SU-DHL-6 (cell line): ENCODE data around the gene ZFHX3.

Source experiments
- H2AFZ ChIP-seq: fragments of 200-600 bp; sonication (generic); 2 replicates; pipeline ENCODE4 v1.6.1; 2014; ENCODE audit warnings: low read depth, mild to moderate bottlenecking, moderate library complexity, mixed read lengths, antibody characterized with exemption, low read length; ENCODE audit not compliant: severe bottlenecking
- H3F3A ChIP-seq: fragments of 200-600 bp; shearing (Covaris generic); 2 replicates; pipeline ENCODE4 v1.6.0; 2016; ENCODE audit warnings: antibody characterized with exemption, mild to moderate bottlenecking; ENCODE audit not compliant: insufficient read depth
- H3K27ac ChIP-seq: fragments of 200-600 bp; sonication (generic); 2 replicates; pipeline ENCODE4 v1.5.1; 2016; ENCODE audit warnings: low read depth, mild to moderate bottlenecking, low read length, moderate library complexity, mixed read lengths
- H3K27me3 ChIP-seq: fragments of 200-600 bp; sonication (generic), shearing (Covaris generic); 2 replicates; pipeline ENCODE4 v1.6.0; 2014; ENCODE audit warnings: mild to moderate bottlenecking, low read length
- H3K36me3 ChIP-seq: fragments of 200-600 bp; sonication (generic); 2 replicates; pipeline ENCODE4 v1.6.1; 2014; ENCODE audit warnings: mild to moderate bottlenecking, low read length, mixed read lengths
- H3K4me2 ChIP-seq: fragments of 300-600, 200-600 bp; shearing (Covaris generic), sonication (generic); 2 replicates; pipeline ENCODE4 v1.6.0; 2014; ENCODE audit warnings: low read length, low read depth, mild to moderate bottlenecking; ENCODE audit not compliant: poor library complexity, severe bottlenecking
- H3K4me3 ChIP-seq: fragments of 200-600 bp; sonication (generic); 2 replicates; pipeline ENCODE4 v1.5.1; 2014; ENCODE audit warnings: antibody characterized with exemption, low read length, mild to moderate bottlenecking, mixed read lengths; ENCODE audit not compliant: insufficient read depth, poor library complexity, severe bottlenecking
- H3K79me2 ChIP-seq: fragments of 200-600 bp; sonication (generic); 2 replicates; pipeline ENCODE4 v1.6.1; 2014; ENCODE audit warnings: mild to moderate bottlenecking, low read length, moderate library complexity; ENCODE audit not compliant: insufficient read depth
- H3K9ac ChIP-seq: fragments of 200-600 bp; sonication (generic); 2 replicates; pipeline ENCODE4 v1.7.0; 2014; ENCODE audit warnings: mild to moderate bottlenecking, low read length
- H3K9me2 ChIP-seq: fragments of 200-600 bp; sonication (generic); replicated peaks from 2 replicates; pipeline ENCODE4 v1.6.1; 2014; ENCODE audit warnings: low read length; ENCODE audit not compliant: insufficient read depth
- H3K9me3 ChIP-seq: fragments of 200-600 bp; sonication (generic); 2 replicates; pipeline ENCODE4 v1.6.1; 2014; ENCODE audit warnings: low read length, mixed read lengths; ENCODE audit not compliant: insufficient read depth
- H4K20me1 ChIP-seq: fragments of 200-600 bp; sonication (generic); 2 replicates; pipeline ENCODE4 v1.6.1; 2014; ENCODE audit warnings: low read depth, mild to moderate bottlenecking, antibody characterized with exemption, low read length, moderate library complexity, mixed read lengths
- EZH2phosphoT487 ChIP-seq: fragments of 200-600 bp; sonication (generic), shearing (Covaris generic); conservative IDR thresholded peaks from 2 replicates; pipeline ENCODE4 v1.6.1; 2018; ENCODE audit warnings: mild to moderate bottlenecking, antibody characterized with exemption, low read length, moderate library complexity, mixed read lengths
- TF ChIP-seq, protein P1 (sequence below): fragments of 200-600 bp; sonication (generic); IDR thresholded peaks from one replicate; pipeline ENCODE4 v1.5.1; 2017; ENCODE audit warnings: antibody characterized with exemption, mild to moderate bottlenecking, low read length, moderate library complexity; ENCODE audit not compliant: insufficient read depth, poor library complexity, severe bottlenecking

The ZFHX3 gene

DNA sequence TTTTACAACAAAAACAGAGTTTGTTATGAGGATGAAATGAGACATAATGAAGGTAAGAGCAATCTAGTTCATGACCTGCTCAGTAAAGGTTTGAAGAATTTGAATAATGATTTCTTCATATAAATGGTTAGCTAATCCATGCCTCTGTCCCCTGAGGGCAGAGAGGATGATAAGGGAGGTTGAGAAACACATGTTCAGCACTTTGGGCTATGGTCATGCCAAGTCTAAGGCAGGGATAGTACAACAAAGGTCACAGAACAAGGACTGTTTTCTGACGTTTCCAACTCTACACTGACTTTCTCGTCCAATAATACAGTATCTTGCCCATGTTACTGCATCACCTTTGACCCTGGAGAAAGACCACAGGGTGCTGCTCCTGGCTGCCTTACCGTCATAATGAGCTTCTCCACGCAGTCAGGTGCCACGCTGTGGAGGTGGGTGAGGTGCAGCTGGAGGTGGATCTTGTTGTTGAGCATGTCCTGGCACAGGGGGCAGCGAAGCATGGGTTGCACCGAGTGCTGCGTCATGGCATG is 236.7 kb downstream of the ZFHX3 start:
- no peak for TF ChIP-seq EZH2phosphoT487
- TF ChIP-seq, protein P1, sequence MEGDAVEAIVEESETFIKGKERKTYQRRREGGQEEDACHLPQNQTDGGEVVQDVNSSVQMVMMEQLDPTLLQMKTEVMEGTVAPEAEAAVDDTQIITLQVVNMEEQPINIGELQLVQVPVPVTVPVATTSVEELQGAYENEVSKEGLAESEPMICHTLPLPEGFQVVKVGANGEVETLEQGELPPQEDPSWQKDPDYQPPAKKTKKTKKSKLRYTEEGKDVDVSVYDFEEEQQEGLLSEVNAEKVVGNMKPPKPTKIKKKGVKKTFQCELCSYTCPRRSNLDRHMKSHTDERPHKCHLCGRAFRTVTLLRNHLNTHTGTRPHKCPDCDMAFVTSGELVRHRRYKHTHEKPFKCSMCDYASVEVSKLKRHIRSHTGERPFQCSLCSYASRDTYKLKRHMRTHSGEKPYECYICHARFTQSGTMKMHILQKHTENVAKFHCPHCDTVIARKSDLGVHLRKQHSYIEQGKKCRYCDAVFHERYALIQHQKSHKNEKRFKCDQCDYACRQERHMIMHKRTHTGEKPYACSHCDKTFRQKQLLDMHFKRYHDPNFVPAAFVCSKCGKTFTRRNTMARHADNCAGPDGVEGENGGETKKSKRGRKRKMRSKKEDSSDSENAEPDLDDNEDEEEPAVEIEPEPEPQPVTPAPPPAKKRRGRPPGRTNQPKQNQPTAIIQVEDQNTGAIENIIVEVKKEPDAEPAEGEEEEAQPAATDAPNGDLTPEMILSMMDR: no peak
- Histone ChIP-seq H3K79me2 (no peaks in the 10 kb centered on the region), H3K36me3 (no peaks in the 10 kb centered on the region), H3F3A (no peaks in the 10 kb centered on the region), H3K4me2 (no peak overlapping the region), H3K9me3 (no peaks in the 10 kb centered on the region), H3K9me2 (no peaks in the 10 kb centered on the region), H3K27me3 (no peaks in the 10 kb centered on the region), H3K4me3 (no peak overlapping the region), H2AFZ (no peak overlapping the region), H4K20me1 (no peaks in the 10 kb centered on the region), H3K9ac (no peak overlapping the region), H3K27ac (no peak overlapping the region)

DNA sequence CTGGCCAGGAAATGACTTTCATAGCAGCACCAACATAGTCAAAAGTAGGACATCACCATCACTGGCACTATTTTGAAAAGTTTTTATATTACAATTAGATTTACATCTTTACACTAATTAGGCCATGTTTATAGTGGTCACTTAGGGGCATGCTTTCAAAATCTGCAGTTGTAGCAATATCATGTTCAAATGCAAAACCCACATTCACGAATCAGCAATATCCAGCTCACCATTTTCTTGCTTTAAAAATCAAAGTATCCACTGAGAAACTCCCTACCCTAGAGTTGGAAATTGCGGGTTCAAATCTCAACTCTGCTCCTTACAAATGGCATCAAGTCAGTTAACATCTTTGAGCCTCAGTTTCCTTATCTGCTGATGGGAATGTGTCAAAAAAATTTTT is 237.4 kb downstream of the ZFHX3 start:
- no peaks in the 10 kb centered on the region for H3K79me2 ChIP-seq
- H3K9ac ChIP-seq: no peak overlapping the region
- no peaks in the 10 kb centered on the region for H3K9me2 ChIP-seq
- no peaks in the 10 kb centered on the region for H3F3A ChIP-seq
- no peaks in the 10 kb centered on the region for H3K9me3 ChIP-seq
- no peaks in the 10 kb centered on the region for H3K36me3 ChIP-seq
- H4K20me1 ChIP-seq: no peaks in the 10 kb centered on the region
- no peak overlapping the region for H2AFZ ChIP-seq
- no peak for TF ChIP-seq EZH2phosphoT487
- TF ChIP-seq, protein P1: no peak
- no peak overlapping the region for H3K4me2 ChIP-seq
- no peak overlapping the region for H3K4me3 ChIP-seq
- no peak overlapping the region for H3K27ac ChIP-seq
- no peaks in the 10 kb centered on the region for H3K27me3 ChIP-seq

DNA sequence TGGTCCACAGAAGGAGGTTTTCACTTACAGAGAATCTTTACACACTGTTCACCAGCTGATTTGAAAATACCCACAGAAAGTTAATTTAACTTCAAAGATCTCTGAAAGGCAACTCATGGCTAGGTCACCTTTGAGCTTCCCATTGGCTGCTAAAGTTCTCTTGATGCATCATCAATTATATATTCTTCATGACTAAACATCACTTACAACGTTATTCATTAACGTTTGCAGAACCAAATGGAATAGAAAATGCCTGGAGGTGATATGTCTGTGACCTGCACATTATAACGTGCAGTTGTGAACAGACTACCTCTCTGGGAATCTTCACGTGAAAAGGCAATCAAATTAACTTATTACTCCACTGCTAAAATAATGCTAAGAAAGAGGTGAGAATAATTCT is 238.5 kb downstream of the ZFHX3 start:
- no peak overlapping the region for H3K9ac ChIP-seq
- no peaks in the 10 kb centered on the region for H3K79me2 ChIP-seq
- H3K9me2 ChIP-seq: no peaks in the 10 kb centered on the region
- H3K27ac ChIP-seq: no peak overlapping the region
- H3F3A ChIP-seq: no peaks in the 10 kb centered on the region
- no peak overlapping the region for H2AFZ ChIP-seq
- no peak overlapping the region for H3K4me3 ChIP-seq
- TF ChIP-seq, protein P1: no peak
- TF ChIP-seq EZH2phosphoT487: no peak
- no peaks in the 10 kb centered on the region for H3K27me3 ChIP-seq
- H3K36me3 ChIP-seq: no peaks in the 10 kb centered on the region
- H3K9me3 ChIP-seq: no peaks in the 10 kb centered on the region
- H3K4me2 ChIP-seq: no peak overlapping the region
- no peaks in the 10 kb centered on the region for H4K20me1 ChIP-seq
